CD8-positive, alpha-beta memory T cell (primary cell): ENCODE data around the gene CTPS2. TPM values are rescaled to one million over a fixed set of nuclear protein-coding genes. Genes with fewer than 3 reads are reported as not detected.
"Not testable (repeated sequence)": the region's sequence is repeated elsewhere in the genome, so short reads cannot be mapped to it uniquely, and the experiment has no call there.

Experiments used
- CTCF ChIA-PET: fragments of 350-600 bp; sonication (Branson Sonifier 250); formaldehyde crosslinking; loops from one replicate; lab custom pipeline; 2021; ENCODE audit warnings: antibody characterized with exemption; lab: Charles Lee
- POLR2A ChIA-PET: fragments of 350-600 bp; sonication (Branson Sonifier 250); formaldehyde crosslinking; loops from one replicate; lab custom pipeline; 2021; ENCODE audit warnings: antibody characterized with exemption; lab: Charles Lee
- DNase-seq, 5 donors: peaks; one replicate each; pipeline versions ENCODE4 v3.0.0 to v3.0.0-alpha.2; 2020 to 2022; ENCODE audit warnings: mixed read lengths in 1 of 5
- H3K27ac ChIP-seq: one replicate; pipeline ENCODE4 v1.7.0; 2013; ENCODE audit warnings: low read depth, mild to moderate bottlenecking, low read length, moderate library complexity
- H3K27me3 ChIP-seq: 2 replicates; pipeline ENCODE4 v1.7.0; 2013; ENCODE audit warnings: low read length, mild to moderate bottlenecking; ENCODE audit not compliant: insufficient read depth, poor library complexity, severe bottlenecking
- H3K36me3 ChIP-seq: 2 replicates; pipeline ENCODE4 v1.7.0; 2013; ENCODE audit warnings: mild to moderate bottlenecking, low read length, moderate library complexity; ENCODE audit not compliant: insufficient read depth
- H3K4me1 ChIP-seq: 2 replicates; pipeline ENCODE4 v1.7.0; 2013; ENCODE audit warnings: mild to moderate bottlenecking, low read length, moderate library complexity; ENCODE audit not compliant: insufficient read depth
- H3K4me3 ChIP-seq: 2 replicates; pipeline ENCODE4 v1.7.0; 2013; ENCODE audit warnings: mild to moderate bottlenecking, low read length
- H3K9me3 ChIP-seq: 2 replicates; pipeline ENCODE4 v1.7.0; 2013; ENCODE audit warnings: mild to moderate bottlenecking, low read length
- H3K27ac Mint-ChIP-seq, 8 donors: one replicate each; pipeline ENCODE4 v1.8.0; 2020 to 2021; ENCODE audit warnings: mixed read lengths in 8 of 8, mild to moderate bottlenecking in 6 of 8, inconsistent platforms in 3 of 8, moderate library complexity in 3 of 8
- H3K27me3 Mint-ChIP-seq, 2 donors: one replicate each; pipeline ENCODE4 v1.8.0; 2020 to 2021; ENCODE audit warnings: mixed read lengths in 2 of 2, mild to moderate bottlenecking in 1 of 2, moderate library complexity in 1 of 2
- H3K36me3 Mint-ChIP-seq, 3 donors: one replicate each; pipeline ENCODE4 v1.8.0; 2020 to 2021; ENCODE audit warnings: mixed read lengths in 3 of 3, inconsistent platforms in 1 of 3, mild to moderate bottlenecking in 1 of 3
- H3K4me1 Mint-ChIP-seq, 3 donors: one replicate each; pipeline ENCODE4 v1.8.0; 2020 to 2021; ENCODE audit warnings: mixed read lengths in 3 of 3, inconsistent platforms in 1 of 3, mild to moderate bottlenecking in 1 of 3
- H3K4me3 Mint-ChIP-seq, 7 donors: one replicate each; pipeline ENCODE4 v1.8.0; 2020 to 2021; ENCODE audit warnings: mixed read lengths in 7 of 7, mild to moderate bottlenecking in 6 of 7, moderate library complexity in 4 of 7, inconsistent platforms in 2 of 7
- H3K9me3 Mint-ChIP-seq, 5 donors: one replicate each; pipeline ENCODE4 v1.8.0; 2020 to 2022; ENCODE audit warnings: mixed read lengths in 5 of 5, mild to moderate bottlenecking in 3 of 5, moderate library complexity in 2 of 5, inconsistent platforms in 1 of 5
- polyA plus RNA-seq: library from polyadenylated mRNA; unstranded; fragments of 300-500 nt; fragmentation: Illumina TruSeq; gene quantifications from one replicate; pipeline ENCODE4 v1.2.3, GENCODE V29; 2021
- total RNA-seq, 2 experiments: library from RNA; stranded (reverse); gene quantifications; one replicate each; pipeline ENCODE4 v1.2.3, GENCODE V29; 2021

Gene CTPS2
- total and polyA plus RNA-seq, 3 experiments from 2014 or later: 3.1 to 5.7 (median 5.2) TPM

DNA sequence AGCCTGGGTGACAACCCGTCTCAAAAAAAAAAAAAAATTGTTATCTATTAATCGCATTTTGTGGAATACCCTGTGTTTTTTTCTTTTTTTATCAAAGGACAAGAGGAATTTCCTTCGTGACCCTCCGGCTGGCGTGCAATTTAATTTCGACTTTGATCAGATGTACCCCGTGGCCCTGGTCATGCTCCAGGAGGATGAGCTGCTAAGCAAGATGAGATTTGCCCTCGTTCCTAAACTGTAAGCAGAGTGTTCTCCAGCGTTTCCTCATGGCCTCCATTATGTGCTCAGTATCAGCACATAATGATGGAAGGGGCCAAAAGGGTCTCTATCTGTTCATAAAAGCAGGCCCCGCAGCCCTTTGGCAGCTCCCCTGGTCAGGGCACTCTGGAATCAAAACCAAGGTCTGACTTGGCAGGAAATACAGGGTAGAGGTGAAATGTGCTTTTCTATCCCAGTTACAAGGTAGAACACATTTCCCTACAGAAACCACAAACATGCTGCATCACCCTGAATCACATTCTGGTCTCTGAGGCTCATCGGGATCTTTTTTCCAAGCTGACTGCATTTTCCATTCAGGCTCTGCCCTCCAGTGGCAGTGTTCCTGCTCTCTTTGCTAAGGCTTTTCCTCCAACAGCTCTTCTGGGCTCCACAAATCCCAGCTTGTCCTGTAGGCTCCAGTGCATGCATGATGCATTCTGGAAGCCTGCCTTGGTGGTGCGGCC is 31.3 kb upstream of the CTPS2 start:
- POLR2A ChIA-PET: no interaction called here
- H3K9me3 Mint-ChIP-seq: no peaks in the 10 kb centered on the region
- H3K4me1 Mint-ChIP-seq: no peaks in the 10 kb centered on the region
- no peak for DNase-seq
- CTCF ChIA-PET: no interaction called here
- H3K27me3 ChIP-seq: no peaks in the 10 kb centered on the region
- H3K27me3 Mint-ChIP-seq: peaks cover 0 to 3% of the 10 kb centered on the region in 2 donors
- H3K36me3 Mint-ChIP-seq: peaks cover 10 to 53% (median 18%) of the 10 kb centered on the region in 3 donors
- H3K36me3 ChIP-seq: no peaks in the 10 kb centered on the region
- no peak overlapping the region for H3K27ac ChIP-seq
- no peak overlapping the region for H3K4me3 Mint-ChIP-seq
- no peak overlapping the region for H3K4me3 ChIP-seq
- no peaks in the 10 kb centered on the region for H3K4me1 ChIP-seq
- no peaks in the 10 kb centered on the region for H3K9me3 ChIP-seq
- H3K27ac Mint-ChIP-seq: peak overlapping the region in 3 of 8 donors; percentile 3 to 36 (median 25)

DNA sequence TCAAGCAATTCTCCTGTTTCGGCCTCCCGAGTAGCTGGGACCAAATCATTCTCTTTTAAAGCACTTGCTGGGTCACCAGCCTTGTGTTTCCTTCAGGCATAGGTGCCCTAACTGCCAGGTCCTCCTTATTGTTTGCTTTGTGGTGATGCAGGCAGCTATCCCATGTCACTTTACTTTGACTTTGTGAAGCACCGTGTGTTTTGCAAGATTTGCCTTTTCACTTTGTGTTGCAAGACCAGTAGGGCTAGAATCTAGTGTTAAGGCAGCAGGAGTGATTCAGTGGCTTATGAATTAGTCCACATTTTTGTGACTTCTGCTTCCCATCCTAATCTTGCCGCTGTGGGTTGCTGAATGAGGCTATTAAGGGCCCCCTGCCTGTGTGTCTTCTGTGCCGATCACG is 27.1 kb upstream of the CTPS2 start:
- no peak for DNase-seq
- Histone ChIP-seq H3K9me3 (no peaks in the 10 kb centered on the region), H3K27ac (no peak overlapping the region), H3K4me1 (no peaks in the 10 kb centered on the region), H3K4me3 (no peak overlapping the region), H3K36me3 (no peaks in the 10 kb centered on the region), H3K27me3 (no peaks in the 10 kb centered on the region)
- H3K9me3 Mint-ChIP-seq: no peaks in the 10 kb centered on the region
- H3K27ac Mint-ChIP-seq: peak overlapping the region in 1 of 8 donors; percentile 93
- ChIA-PET POLR2A (no interaction called here), CTCF (no interaction called here)
- H3K27me3 Mint-ChIP-seq: peaks cover 0 to 3% of the 10 kb centered on the region in 2 donors
- H3K4me3 Mint-ChIP-seq: no peak overlapping the region
- peaks cover 18 to 65% (median 36%) of the 10 kb centered on the region in 3 donors for H3K36me3 Mint-ChIP-seq
- H3K4me1 Mint-ChIP-seq: no peaks in the 10 kb centered on the region

GRCh38 chrX:16737024-16737423 is 24.6 kb upstream of the CTPS2 start:
- H3K27ac Mint-ChIP-seq: no peak overlapping the region
- H3K9me3 Mint-ChIP-seq: no peaks in the 10 kb centered on the region
- Histone ChIP-seq H3K9me3 (no peaks in the 10 kb centered on the region), H3K27ac (no peak overlapping the region), H3K4me3 (no peak overlapping the region), H3K27me3 (no peaks in the 10 kb centered on the region), H3K36me3 (no peaks in the 10 kb centered on the region), H3K4me1 (no peaks in the 10 kb centered on the region)
- CTCF ChIA-PET: no interaction called here
- POLR2A ChIA-PET: no interaction called here
- peaks cover 12 to 61% (median 34%) of the 10 kb centered on the region in 3 donors for H3K36me3 Mint-ChIP-seq
- peaks cover 0 to 3% of the 10 kb centered on the region in 2 donors for H3K27me3 Mint-ChIP-seq
- H3K4me3 Mint-ChIP-seq: no peak overlapping the region
- H3K4me1 Mint-ChIP-seq: peaks cover 0 to 10% (median 7%) of the 10 kb centered on the region in 3 donors
- DNase-seq: no peak

DNA sequence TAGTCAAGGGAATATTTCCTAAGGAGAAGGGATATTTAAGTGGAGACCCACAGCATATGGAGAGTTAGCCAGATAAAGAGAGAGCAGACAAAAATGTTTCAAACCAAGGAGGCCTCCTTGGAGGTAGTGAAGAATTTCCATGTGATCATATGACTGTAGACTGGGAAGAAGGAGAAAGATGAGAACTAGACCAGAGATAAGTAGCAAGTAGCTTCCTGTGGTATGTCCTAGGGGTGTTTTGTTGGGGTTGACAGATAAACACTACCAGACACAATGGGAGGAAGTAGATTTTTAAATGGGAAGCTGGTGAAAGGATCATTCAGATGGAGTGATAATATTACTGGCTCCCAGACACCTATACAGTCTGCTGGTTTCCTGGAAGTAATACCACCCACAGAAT is 20.5 kb upstream of the CTPS2 start:
- Mint-ChIP-seq H3K27ac (peak overlapping the region in 1 of 8 donors; percentile 6), H3K4me3 (no peak overlapping the region), H3K27me3 (peaks cover 0 to 1% of the 10 kb centered on the region in 2 donors), H3K9me3 (no peaks in the 10 kb centered on the region), H3K36me3 (peaks cover 12 to 36% (median 28%) of the 10 kb centered on the region in 3 donors), H3K4me1 (peaks cover 2 to 13% (median 10%) of the 10 kb centered on the region in 3 donors)
- no peak for DNase-seq
- no peaks in the 10 kb centered on the region for H3K4me1 ChIP-seq
- H3K27me3 ChIP-seq: no peaks in the 10 kb centered on the region
- H3K9me3 ChIP-seq: no peaks in the 10 kb centered on the region
- ChIA-PET POLR2A (no interaction called here), CTCF (no interaction called here)
- H3K36me3 ChIP-seq: no peaks in the 10 kb centered on the region
- no peak overlapping the region for H3K4me3 ChIP-seq
- no peak overlapping the region for H3K27ac ChIP-seq

DNA sequence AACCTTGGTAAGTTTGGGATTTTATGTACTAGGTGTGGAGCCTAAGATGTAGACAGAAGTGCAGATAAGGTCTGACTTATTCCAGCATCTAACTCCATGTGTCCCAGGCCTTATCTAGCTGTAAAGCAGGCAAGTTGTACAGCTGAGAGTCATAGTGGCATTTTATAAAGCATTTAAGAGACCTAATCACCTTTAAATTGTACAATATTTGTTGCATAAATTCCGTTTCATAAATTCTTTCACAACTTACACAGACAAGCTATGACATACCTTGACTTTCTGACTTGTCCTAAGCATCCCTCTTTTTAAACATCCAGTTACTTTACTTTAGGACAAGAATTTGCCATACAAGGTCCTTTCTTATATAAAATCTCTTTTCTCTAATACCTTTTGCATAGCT is 18.0 kb upstream of the CTPS2 start:
- H3K27me3 ChIP-seq: no peaks in the 10 kb centered on the region
- H3K27ac Mint-ChIP-seq: no peak overlapping the region
- no peaks in the 10 kb centered on the region for H3K36me3 ChIP-seq
- no peaks in the 10 kb centered on the region for H3K4me1 ChIP-seq
- no peaks in the 10 kb centered on the region for H3K9me3 ChIP-seq
- H3K9me3 Mint-ChIP-seq: no peaks in the 10 kb centered on the region
- DNase-seq: no peak
- peaks cover 0 to 21% (median 12%) of the 10 kb centered on the region in 3 donors for H3K36me3 Mint-ChIP-seq
- no peak overlapping the region for H3K27ac ChIP-seq
- H3K4me3 Mint-ChIP-seq: no peak overlapping the region
- ChIA-PET POLR2A (no interaction called here), CTCF (no interaction called here)
- H3K4me3 ChIP-seq: no peak overlapping the region
- peaks cover 6 to 25% (median 16%) of the 10 kb centered on the region in 3 donors for H3K4me1 Mint-ChIP-seq
- peaks cover 0 to 1% of the 10 kb centered on the region in 2 donors for H3K27me3 Mint-ChIP-seq

- no peak overlapping the region for H3K27ac Mint-ChIP-seq
- CTCF ChIA-PET: no interaction called here
- H3K9me3 ChIP-seq: no peaks in the 10 kb centered on the region
- no peak overlapping the region for H3K4me3 Mint-ChIP-seq
- H3K9me3 Mint-ChIP-seq: no peaks in the 10 kb centered on the region
- no peaks in the 10 kb centered on the region for H3K4me1 ChIP-seq
- H3K27me3 ChIP-seq: no peaks in the 10 kb centered on the region
- DNase-seq: no peak
- POLR2A ChIA-PET: no interaction called here
- H3K27me3 Mint-ChIP-seq: no peaks in the 10 kb centered on the region
- H3K36me3 ChIP-seq: no peaks in the 10 kb centered on the region
- H3K36me3 Mint-ChIP-seq: peaks cover 0 to 19% (median 2%) of the 10 kb centered on the region in 3 donors
- H3K4me1 Mint-ChIP-seq: peaks cover 13 to 45% (median 24%) of the 10 kb centered on the region in 3 donors
- no peak overlapping the region for H3K4me3 ChIP-seq
- no peak overlapping the region for H3K27ac ChIP-seq
Measured at GRCh38 chrX:16727637-16728036, 15.2 kb upstream of the CTPS2 start.

DNA sequence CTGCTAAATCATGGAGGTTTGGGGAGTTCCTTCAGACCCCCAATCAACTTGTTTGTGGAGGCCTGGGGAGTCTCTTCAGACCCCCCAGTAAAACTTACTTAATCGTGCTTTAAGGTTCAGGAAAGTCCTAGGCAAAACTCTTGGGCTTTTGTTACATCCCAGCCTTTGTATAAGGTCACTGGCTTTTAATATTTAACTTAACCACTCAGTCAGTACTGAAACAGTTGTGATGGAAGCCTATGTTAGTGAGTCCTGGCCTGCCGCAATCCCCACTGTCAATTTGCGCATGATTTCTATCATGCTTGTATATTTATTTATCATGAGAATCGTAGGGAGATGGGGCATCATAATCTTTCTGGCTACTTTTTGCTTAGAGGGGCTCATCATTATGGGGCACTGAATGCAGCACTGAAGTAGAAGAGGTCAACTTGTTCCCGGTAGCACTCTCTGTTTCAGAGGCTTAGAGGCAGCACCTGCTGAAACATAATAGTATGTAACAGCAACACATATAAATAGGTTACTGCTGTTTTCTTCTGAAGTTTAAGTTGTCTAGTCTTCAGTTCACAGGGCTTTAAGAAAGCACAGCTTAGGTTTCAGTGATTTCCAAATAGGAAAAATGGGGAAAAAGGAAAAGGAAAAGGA is 14.0 kb upstream of the CTPS2 start:
- DNase-seq, H3K4me3 Mint-ChIP-seq, CTCF ChIA-PET, H3K4me3 ChIP-seq, H3K9me3 Mint-ChIP-seq, H3K36me3 ChIP-seq, H3K27ac ChIP-seq, H3K9me3 ChIP-seq, H3K27me3 Mint-ChIP-seq, H3K27me3 ChIP-seq, H3K4me1 ChIP-seq, POLR2A ChIA-PET: not testable (repeated sequence)
- H3K36me3 Mint-ChIP-seq: peaks cover 0 to 20% (median 4%) of the 10 kb centered on the region in 3 donors
- H3K27ac Mint-ChIP-seq: peak overlapping the region in 3 of 8 donors; percentile 17 to 47 (median 25)
- peaks cover 16 to 51% (median 31%) of the 10 kb centered on the region in 3 donors for H3K4me1 Mint-ChIP-seq

- no peaks in the 10 kb centered on the region for H3K9me3 Mint-ChIP-seq
- Histone ChIP-seq H3K36me3 (no peaks in the 10 kb centered on the region), H3K27ac (no peak overlapping the region), H3K27me3 (no peaks in the 10 kb centered on the region), H3K4me1 (peaks cover 4% of the 10 kb centered on the region), H3K9me3 (no peaks in the 10 kb centered on the region), H3K4me3 (no peak overlapping the region)
- ChIA-PET CTCF (no interaction called here), POLR2A (no interaction called here)
- H3K27ac Mint-ChIP-seq: peak overlapping the region in 4 of 8 donors; percentile 7 to 68 (median 57)
- peaks cover 28 to 62% (median 45%) of the 10 kb centered on the region in 3 donors for H3K4me1 Mint-ChIP-seq
- H3K36me3 Mint-ChIP-seq: peaks cover 0 to 25% (median 4%) of the 10 kb centered on the region in 3 donors
- H3K4me3 Mint-ChIP-seq: no peak overlapping the region
- no peak for DNase-seq
- H3K27me3 Mint-ChIP-seq: no peaks in the 10 kb centered on the region
Measured at GRCh38 chrX:16725072-16725471, 12.6 kb upstream of the CTPS2 start.
